Smooth muscle cell (in vitro differentiated cells): ENCODE measurements around the gene ITGB8. TPM values are rescaled to one million over a fixed set of nuclear protein-coding genes. Genes with fewer than 3 reads are reported as not detected.

ENCODE experiments used
- DNase-seq: peaks from one replicate; lab custom pipeline; 2025; ENCODE audit not compliant: unreplicated experiment; lab: John Stamatoyannopoulos, UW
- H2AFZ ChIP-seq: fragments of 200-600 bp; sonication (generic); 2 replicates; pipeline ENCODE4 v1.6.0; 2016; ENCODE audit warnings: antibody characterized with exemption, low read depth, mild to moderate bottlenecking
- H3F3A ChIP-seq: fragments of 200-600 bp; sonication (generic); 2 replicates; pipeline ENCODE4 v1.6.0; 2017; ENCODE audit warnings: antibody characterized with exemption, low read depth
- H3K27ac ChIP-seq: fragments of 200-600 bp; sonication (generic); 2 replicates; pipeline ENCODE4 v1.5.1; 2016; ENCODE audit warnings: low read depth, mild to moderate bottlenecking
- H3K27me3 ChIP-seq: fragments of 200-600 bp; sonication (generic); 2 replicates; pipeline ENCODE4 v1.6.1; 2016; ENCODE audit warnings: low read depth, mild to moderate bottlenecking
- H3K36me3 ChIP-seq: fragments of 200-600 bp; sonication (generic); 2 replicates; pipeline ENCODE4 v1.5.1; 2016; ENCODE audit warnings: low read depth
- H3K4me1 ChIP-seq: fragments of 200-600 bp; sonication (generic); 2 replicates; pipeline ENCODE4 v1.5.1; 2016; ENCODE audit warnings: low read depth
- H3K4me2 ChIP-seq: fragments of 200-600 bp; sonication (generic); 2 replicates; pipeline ENCODE4 v1.6.0; 2016; ENCODE audit warnings: mild to moderate bottlenecking
- H3K4me3 ChIP-seq: fragments of 200-600 bp; sonication (generic); 2 replicates; pipeline ENCODE4 v1.5.1; 2016; ENCODE audit warnings: mild to moderate bottlenecking
- H3K79me2 ChIP-seq: fragments of 200-600 bp; sonication (generic); 2 replicates; pipeline ENCODE4 v1.6.0; 2016; ENCODE audit warnings: low read depth, mild to moderate bottlenecking
- H3K9ac ChIP-seq: fragments of 200-600 bp; sonication (generic); 2 replicates; pipeline ENCODE4 v1.6.0; 2016; ENCODE audit warnings: low read depth
- H3K9me3 ChIP-seq: fragments of 200-600 bp; sonication (generic); replicated peaks from 2 replicates; pipeline ENCODE4 v1.5.1; 2016; ENCODE audit warnings: low read depth
- H4K20me1 ChIP-seq: fragments of 200-600 bp; sonication (generic); 2 replicates; pipeline ENCODE4 v1.6.0; 2016; ENCODE audit warnings: low read depth
- WGBS: methylation state at CpG from one replicate; pipeline ENCODE4 v1.1.7; 2016; ENCODE audit warnings: low lambda C conversion rate; 5-methylcytosine and 5-hydroxymethylcytosine counted together
- polyA plus RNA-seq: library from polyadenylated mRNA; unstranded; fragments of >200 nt; fragmentation: Nextera tagmentation; extraction: Ambion mirVana; gene quantifications from 2 replicates; pipeline ENCODE4 v1.2.1, GENCODE V29; 2016
- total RNA-seq: library from RNA; depleted of rRNA; stranded (reverse); fragments of >200 nt; gene quantifications from 2 replicates; pipeline ENCODE4 v1.2.3, GENCODE V29; 2014
- TF ChIP-seq, protein P1 (sequence below): fragments of 200-600 bp; sonication (generic); IDR thresholded peaks from 2 replicates; pipeline ENCODE4 v1.5.1; 2017; ENCODE audit warnings: borderline replicate concordance, mild to moderate bottlenecking, antibody characterized with exemption; ENCODE audit not compliant: insufficient read depth, poor library complexity, severe bottlenecking

ITGB8 gene
- total and polyA plus RNA-seq, 2 experiments from 2014 or later = 0.38 to 10.2 TPM

DNA sequence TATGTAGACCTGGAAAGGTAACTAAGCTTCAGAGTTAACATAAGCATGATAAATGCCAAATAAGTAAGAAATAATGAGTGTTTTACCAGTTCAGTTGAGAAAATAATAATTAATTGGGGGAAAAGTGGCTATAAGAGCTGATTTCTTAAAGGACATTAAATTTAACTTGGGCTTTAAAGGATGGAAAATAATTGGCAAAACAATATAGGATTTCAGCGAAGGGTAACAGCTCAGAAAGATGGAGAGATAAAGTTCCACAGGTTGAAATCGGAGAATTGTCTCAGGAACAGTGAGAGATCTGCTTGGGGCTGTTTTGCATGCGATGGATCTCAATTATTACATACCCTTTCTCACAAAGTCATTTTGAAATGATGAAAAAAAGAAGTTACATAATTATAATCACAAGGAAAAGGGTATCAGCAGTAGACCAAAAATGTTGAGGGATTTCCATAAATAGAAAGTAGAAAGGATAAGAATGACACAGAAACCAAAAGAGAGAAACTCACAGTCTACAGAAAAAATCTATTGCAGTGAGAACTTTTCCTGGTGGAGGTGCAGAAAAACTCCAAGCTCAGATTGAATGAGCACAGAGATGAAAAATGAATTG is 40.1 kb upstream of the ITGB8 start:
- Histone ChIP-seq H3F3A (no peaks in the 10 kb centered on the region), H3K9me3 (no peaks in the 10 kb centered on the region), H3K79me2 (no peaks in the 10 kb centered on the region), H3K4me2 (no peak overlapping the region), H3K36me3 (no peaks in the 10 kb centered on the region), H3K27ac (no peak overlapping the region), H3K27me3 (no peaks in the 10 kb centered on the region), H4K20me1 (no peaks in the 10 kb centered on the region), H3K9ac (no peak overlapping the region), H2AFZ (no peak overlapping the region), H3K4me1 (no peaks in the 10 kb centered on the region), H3K4me3 (no peak overlapping the region)
- TF ChIP-seq, protein P1, sequence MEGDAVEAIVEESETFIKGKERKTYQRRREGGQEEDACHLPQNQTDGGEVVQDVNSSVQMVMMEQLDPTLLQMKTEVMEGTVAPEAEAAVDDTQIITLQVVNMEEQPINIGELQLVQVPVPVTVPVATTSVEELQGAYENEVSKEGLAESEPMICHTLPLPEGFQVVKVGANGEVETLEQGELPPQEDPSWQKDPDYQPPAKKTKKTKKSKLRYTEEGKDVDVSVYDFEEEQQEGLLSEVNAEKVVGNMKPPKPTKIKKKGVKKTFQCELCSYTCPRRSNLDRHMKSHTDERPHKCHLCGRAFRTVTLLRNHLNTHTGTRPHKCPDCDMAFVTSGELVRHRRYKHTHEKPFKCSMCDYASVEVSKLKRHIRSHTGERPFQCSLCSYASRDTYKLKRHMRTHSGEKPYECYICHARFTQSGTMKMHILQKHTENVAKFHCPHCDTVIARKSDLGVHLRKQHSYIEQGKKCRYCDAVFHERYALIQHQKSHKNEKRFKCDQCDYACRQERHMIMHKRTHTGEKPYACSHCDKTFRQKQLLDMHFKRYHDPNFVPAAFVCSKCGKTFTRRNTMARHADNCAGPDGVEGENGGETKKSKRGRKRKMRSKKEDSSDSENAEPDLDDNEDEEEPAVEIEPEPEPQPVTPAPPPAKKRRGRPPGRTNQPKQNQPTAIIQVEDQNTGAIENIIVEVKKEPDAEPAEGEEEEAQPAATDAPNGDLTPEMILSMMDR = no peak
- WGBS = 61% methylated on average over 3 of the region's 3 CpGs
- DNase-seq = no peak

DNA sequence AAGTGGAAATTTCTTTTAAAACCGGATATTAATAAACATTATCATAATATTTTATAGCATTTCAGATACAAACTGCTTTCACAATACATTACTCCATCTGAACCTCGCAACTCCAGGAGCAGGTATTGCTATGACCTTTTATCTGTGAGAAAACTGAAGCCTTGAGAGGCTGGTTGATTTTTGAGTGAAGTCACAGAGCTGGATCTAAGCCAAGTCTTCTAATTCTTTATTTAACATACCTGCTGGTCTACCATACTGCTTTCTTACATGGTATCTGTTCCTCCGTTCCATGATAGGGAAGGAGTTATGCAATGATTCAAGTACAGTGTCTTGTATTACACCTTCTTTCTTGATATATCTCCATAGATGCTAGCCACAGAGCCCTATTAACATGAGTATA is 37.4 kb upstream of the ITGB8 start:
- H3K9ac ChIP-seq = no peak overlapping the region
- DNase-seq = no peak
- no peaks in the 10 kb centered on the region for H3K4me1 ChIP-seq
- H2AFZ ChIP-seq = no peak overlapping the region
- 93% methylated on average over 3 of the region's 3 CpGs for WGBS
- no peaks in the 10 kb centered on the region for H3K79me2 ChIP-seq
- no peak overlapping the region for H3K27ac ChIP-seq
- no peaks in the 10 kb centered on the region for H3K27me3 ChIP-seq
- H3F3A ChIP-seq = no peaks in the 10 kb centered on the region
- H3K4me2 ChIP-seq = no peak overlapping the region
- H3K9me3 ChIP-seq = no peaks in the 10 kb centered on the region
- no peak overlapping the region for H3K4me3 ChIP-seq
- TF ChIP-seq, protein P1 = no peak
- no peaks in the 10 kb centered on the region for H3K36me3 ChIP-seq
- H4K20me1 ChIP-seq = no peaks in the 10 kb centered on the region

DNA sequence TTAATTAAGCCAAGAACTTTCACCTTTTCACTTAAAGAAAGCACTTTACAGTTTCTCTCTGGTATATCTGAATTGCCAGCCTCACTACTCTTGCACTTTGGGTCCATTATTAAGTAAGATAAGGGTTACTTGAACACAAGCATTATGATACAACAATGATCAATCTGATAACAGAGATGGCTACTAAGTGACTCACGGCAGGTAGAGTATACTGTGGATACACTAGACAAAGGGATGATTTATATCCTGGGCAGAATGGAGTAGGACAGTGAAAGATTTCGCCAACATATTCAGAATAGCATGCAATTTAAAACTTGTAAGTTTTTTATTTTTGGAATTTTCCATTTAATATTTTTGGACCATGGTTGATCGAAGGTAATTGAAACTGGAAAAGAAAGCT is 34.3 kb upstream of the ITGB8 start:
- H3K79me2 ChIP-seq = no peaks in the 10 kb centered on the region
- H3K27me3 ChIP-seq = no peaks in the 10 kb centered on the region
- H3K4me3 ChIP-seq = no peak overlapping the region
- H3K9me3 ChIP-seq = no peaks in the 10 kb centered on the region
- TF ChIP-seq, protein P1 = no peak
- no peaks in the 10 kb centered on the region for H3K36me3 ChIP-seq
- no peak overlapping the region for H2AFZ ChIP-seq
- H3K4me1 ChIP-seq = no peaks in the 10 kb centered on the region
- no peak for DNase-seq
- WGBS = 80% methylated on average over 3 of the region's 3 CpGs
- no peaks in the 10 kb centered on the region for H4K20me1 ChIP-seq
- no peak overlapping the region for H3K4me2 ChIP-seq
- no peak overlapping the region for H3K9ac ChIP-seq
- peak overlapping the region; percentile 46 for H3K27ac ChIP-seq
- H3F3A ChIP-seq = peaks cover 8% of the 10 kb centered on the region

DNA sequence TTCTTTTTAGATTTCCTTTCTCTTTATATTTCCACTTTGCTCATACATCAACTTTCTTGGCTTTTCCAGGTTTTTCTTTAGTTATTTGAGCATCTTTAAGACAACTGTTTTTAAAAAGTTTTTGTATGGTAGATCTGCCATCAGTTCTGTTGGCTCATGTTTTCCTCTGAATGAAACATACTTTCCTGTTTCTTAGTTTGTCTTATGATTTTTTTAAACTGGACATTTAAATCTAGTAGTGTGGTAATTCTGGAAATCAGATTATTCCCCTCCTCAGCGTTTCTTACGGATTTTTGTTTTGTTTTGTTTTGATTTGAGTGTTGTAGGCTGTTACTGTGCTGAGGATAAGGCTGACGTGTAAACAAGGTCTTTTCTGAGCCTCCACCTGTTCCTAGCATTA is 33.8 kb upstream of the ITGB8 start:
- Histone ChIP-seq H3K9me3 (no peaks in the 10 kb centered on the region), H3K4me2 (no peak overlapping the region), H3K9ac (no peak overlapping the region), H3K79me2 (no peaks in the 10 kb centered on the region), H3F3A (peaks cover 8% of the 10 kb centered on the region), H3K27me3 (no peaks in the 10 kb centered on the region), H4K20me1 (no peaks in the 10 kb centered on the region), H3K4me3 (no peak overlapping the region), H3K36me3 (no peaks in the 10 kb centered on the region), H3K4me1 (no peaks in the 10 kb centered on the region), H3K27ac (peak overlapping the region; percentile 46), H2AFZ (no peak overlapping the region)
- TF ChIP-seq, protein P1 = no peak
- WGBS = 75% methylated on average over 3 of the region's 3 CpGs
- no peak for DNase-seq
